Inferior parietal cortex (tissue), 1 donor: ENCODE results near the gene GPT2.

Source experiments
- DNase-seq: peaks from one replicate; pipeline ENCODE4 v3.0.0-alpha.2; 2016; ENCODE audit errors: extremely low spot score

Gene GPT2

DNA sequence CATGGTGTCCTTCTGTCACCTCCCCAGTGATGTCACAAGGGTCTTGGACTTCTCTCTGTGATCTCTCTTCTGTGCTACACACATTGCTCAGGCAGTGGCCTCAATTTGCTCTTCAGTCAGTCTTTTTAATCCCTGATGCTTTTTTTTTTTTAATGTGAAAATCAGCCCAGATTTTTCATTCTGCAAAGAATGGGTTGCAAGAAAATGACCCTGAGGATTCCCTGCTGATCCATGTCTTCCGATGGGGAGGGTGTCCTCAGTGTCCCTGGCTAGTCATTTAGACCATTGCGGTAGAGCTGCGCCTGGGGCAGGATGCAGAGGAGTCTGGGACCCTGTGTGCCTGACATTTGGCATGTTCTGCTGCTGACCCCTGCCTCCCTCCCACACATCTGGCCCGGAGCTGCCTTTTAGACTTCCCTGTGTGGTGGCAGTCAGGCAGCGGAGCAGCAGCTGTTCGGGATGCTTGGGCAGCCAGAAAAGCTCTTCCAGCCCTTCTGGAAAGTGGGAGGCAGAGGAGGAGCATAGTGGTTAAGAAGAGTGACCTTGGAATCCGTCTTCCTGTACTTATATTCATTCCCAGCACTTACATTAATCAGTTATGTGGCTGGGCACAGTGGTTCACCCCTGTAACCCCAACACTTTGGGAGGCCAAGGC is 12.3 kb downstream of the GPT2 start:
- no peak for DNase-seq

DNA sequence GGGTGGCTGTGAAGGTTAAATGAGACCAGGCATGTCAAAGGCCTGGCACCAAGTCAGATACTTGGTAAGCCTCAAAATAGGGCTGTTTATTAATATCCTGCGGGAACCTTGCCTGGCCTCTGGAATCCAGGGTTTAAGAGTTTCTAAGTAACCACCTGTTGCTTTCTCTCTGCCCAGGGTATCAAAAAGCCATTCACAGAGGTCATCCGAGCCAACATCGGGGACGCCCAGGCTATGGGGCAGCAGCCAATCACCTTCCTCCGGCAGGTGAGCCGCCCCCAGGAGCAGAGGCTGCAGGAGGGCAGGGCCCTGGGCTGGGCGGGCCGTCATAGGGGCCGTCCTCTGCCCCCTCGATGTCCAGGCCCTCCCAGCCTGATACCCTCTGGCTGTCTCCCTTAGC is 13.3 kb downstream of the GPT2 start:
- no peak for DNase-seq

DNA sequence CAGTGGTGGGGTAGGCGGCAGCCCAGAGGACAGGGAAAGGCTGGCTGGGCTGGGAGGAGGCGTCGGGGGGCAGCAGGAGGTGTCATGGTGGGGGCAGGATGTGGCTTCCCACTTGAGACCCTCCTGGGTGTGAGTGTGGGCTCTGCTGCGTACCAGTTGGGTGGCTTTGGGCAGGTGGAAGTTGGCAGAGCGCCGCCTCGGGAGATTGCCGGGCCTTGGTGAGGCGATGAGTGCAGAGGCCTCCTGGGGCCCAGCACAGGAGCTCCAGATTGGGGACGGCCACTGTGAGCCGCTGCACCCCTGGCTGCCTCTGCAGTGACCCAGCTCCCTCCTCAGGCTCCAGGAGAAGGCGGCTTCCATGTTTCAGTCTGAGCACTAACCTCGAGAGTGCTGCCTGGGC is 13.8 kb downstream of the GPT2 start:
- no peak for DNase-seq

DNA sequence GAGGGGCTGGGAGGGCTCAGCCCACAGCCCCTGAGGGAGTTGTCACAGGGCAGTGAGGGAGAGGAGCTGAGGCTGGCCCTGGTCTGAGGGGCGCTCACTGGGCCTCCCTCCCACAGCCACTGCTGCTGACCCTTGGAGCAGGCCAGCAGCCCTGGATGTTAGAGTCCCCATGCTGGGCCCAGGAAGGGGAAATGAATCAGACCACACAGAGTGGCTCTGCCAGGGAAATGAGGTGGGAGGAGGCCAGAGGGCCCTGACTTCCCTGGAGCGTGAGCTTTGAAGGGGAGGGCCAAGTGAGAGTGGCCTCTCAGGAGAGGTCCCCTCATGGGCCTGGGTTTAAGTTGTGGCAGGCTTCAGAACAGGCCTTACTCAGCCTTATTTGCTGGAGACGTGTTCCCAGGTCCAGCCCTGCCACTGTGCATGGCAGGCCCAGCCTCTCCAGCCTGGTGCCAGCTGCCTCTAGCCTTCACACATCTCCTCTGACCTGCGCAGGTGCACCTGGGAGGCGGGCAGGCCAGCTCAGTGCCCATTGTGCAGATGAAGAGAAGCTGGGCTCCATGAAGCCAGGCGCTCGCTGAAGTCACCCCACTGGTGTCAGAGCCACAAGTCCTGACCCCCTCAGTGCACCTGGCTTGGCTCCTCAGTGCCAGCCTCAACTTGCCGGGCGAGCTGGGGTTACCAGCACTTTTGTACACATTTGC is 15.4 kb downstream of the GPT2 start:
- DNase-seq: no peak

DNA sequence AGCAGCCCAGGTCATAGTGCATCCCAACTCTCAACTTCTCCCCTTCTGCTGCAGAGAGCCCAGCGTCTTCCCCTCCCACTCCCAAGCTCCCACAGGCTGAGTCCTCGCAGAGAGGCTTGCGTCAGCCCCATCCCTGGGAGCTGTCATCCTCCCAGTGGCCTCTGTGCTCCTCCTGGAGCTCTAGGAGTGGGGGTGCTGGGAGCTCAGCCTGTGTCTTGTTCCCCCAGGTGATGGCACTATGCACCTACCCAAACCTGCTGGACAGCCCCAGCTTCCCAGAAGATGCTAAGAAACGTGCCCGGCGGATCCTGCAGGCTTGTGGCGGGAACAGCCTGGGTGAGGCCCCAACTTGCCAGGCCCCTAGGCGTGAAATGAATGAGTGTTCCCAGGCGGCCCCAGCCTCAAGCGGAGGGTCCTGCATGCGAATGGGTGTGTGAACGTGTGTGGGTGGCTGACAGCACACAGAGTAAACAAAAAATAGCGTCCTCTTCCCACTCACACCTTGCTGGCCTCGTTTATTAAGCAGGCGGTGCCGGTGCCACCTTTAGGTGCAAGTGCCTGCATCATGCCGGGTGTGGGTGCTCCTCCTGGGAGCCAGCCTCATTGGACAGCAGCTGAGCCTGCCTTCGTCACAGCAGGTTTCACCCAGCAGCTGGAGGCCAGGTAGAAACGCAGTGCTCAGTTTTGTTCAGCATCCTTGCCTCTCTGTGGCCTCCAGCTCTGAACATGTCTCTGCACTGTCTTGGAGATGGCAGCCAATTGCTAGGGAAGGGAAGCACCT is 16.5 kb downstream of the GPT2 start:
- DNase-seq: no peak

DNA sequence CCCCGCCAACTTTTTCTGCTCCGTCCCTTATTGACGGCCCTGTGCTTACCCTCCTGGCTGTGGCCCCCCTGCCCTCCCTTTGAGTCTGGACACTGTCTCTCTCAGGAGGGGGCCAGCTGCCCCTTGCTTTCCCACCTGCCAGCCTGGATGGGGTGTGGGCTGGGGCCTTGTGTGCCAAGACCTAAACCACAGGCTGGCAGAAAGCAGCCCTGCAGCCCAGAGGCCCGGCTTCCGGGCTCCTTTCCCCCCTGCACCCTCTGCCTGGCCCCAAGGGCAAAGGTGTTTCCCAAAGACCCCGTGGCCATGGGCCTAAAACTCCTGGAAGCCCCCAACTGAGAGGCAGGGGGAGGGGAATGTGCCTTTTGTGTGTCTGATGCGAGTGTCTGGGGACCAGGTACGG is 17.5 kb downstream of the GPT2 start:
- no peak for DNase-seq

DNA sequence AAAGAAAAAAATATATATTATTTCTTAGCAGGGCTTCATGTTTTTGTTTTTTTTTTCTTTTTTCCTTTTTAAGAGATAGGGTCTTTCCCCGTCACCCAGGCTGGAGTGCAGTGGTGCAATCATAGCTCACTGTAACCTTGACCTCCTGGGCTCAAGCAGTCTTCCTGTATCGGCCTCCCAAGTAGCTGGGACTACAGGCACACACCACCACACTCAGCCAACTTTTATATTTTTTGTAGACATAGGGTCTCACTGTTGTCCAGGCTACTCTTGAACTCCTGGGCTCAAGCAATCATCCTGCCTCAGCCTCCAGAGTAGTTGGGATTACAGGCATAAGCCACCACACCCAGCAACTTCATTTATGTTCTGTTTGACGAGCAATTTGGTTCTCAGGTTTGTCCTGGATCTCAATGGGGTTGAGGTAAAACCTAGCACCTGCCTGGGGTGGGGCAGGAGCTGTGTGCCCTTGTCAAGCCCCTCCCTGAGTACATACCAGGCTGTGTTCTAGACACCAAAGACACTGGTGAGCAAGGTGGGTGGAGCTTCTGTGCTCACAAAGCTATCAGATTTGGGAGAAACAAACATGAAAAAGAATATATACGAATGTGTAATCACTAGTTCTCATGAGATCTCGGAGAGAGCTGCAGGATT is 19.2 kb downstream of the GPT2 start:
- DNase-seq: no peak

DNA sequence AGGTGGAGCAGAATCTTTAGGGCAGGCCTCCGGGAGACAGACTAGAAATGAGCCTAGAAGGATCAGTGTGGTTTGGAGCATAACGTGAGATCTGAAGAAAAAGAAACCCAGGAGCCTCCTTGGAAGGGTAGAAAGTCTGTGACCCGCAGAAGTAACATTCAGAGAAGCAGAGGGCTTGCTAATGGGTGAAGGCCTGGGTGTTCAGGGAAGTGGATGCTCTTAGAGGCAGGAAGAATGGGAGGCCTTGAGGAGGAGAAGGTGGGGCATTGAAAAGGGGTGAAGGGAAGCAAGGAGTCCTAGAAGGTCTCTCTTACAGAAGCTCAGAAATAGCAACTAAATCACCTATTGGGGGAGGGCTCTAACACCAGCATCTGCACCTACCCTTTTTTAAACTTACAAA is 20.3 kb downstream of the GPT2 start:
- DNase-seq: no peak

DNA sequence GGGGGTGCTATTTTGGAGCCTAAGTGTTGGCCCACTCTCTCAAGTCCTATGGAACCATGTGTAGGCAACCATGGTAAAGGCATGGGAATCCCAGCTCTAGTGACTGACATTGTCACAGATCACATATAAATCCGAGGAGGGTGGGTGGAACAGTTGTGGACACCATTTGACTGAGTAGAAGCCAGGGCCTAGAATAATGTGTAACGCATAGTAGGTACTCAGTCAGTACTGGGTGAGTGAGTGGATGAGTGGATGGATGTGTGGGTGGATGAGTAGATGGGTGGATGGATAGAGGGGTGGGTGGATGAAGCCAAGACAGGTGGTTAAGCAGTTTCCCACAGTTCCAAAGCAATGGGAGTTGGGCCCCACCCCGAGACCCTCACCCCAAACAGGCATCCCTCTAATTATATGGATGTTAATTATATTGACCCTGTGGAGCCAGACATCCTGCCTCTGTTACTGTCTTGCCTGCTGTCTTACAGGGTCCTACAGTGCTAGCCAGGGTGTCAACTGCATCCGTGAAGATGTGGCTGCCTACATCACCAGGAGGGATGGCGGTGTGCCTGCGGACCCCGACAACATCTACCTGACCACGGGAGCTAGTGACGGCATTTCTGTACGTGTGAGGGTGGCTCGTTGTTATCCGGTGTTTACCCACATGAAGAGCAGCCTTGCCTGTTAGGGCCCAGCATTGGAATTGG is 22.3 kb downstream of the GPT2 start:
- DNase-seq: no peak

DNA sequence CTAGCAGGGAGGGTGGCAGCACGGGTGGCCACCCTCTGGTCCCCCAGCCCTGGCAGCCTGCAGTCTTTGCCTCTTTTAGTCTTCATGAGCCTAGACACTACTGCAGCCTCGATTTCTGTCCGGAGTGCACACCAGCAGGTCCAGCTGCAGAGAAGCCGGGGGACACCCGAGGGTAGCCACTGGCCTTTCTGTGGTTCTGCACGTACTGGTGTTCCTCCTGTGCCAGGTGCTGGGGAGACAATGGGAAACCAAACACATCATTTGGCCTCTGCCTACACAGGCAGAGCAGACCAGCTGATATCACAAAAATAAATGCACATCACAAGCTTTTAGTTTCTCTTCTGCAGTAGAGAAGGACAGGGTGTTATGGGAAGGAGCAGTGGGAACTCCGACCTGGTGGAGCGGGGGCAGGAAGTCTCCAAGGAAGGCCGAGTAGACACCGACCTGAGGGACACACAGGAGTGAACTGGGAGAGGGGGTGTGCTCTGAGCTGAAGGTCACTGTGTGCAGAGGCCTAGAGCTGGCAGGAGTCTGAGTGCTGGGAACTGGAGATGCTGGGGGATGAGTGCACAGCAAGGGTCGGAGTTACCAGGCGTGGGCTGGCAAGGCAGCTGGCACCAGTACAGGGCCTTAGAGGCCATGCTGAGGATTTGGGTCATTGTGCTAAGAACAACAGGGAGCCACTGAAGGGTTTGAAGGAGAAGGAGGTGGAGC is 23.1 kb downstream of the GPT2 start:
- no peak for DNase-seq

DNA sequence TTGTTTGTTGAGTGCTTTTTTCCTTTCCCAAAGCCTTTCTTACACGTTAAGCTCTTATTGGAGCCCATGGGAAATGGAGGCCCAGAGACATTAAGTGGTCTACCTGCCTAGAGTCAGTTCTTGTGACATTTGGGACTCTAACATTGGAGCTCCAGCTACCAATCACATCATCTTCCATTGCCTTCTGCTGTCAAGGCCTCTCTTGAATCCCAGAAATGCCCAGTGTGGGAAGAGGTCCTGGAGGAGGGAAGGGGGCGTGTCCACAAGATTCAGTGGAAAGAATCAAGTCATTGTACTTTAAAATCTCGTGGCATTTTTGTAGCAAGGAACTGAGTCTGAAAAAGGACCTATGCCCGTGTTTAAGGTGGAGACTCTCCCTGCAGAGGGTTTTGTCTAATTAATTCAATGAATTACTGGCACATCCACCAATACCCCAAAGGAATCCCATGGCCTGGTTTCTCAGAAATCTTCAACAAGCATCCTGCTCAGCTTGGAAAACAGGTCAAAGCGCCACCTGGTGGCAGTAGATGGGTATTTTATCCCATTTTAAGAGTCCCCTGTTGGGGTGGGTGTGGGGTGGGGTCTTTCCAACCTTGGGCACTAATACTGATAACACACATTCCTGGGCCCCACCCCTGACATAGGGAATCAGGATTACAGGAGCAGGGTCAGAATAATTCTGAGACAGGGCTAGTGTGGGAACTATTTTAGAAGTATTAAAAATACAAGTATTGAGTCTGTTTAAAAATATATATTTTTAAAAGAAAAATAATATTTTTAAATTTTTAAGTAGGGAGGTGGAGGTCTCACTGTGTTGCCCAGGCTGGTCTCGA is 24.6 kb downstream of the GPT2 start:
- peak; percentile 88 for DNase-seq

DNA sequence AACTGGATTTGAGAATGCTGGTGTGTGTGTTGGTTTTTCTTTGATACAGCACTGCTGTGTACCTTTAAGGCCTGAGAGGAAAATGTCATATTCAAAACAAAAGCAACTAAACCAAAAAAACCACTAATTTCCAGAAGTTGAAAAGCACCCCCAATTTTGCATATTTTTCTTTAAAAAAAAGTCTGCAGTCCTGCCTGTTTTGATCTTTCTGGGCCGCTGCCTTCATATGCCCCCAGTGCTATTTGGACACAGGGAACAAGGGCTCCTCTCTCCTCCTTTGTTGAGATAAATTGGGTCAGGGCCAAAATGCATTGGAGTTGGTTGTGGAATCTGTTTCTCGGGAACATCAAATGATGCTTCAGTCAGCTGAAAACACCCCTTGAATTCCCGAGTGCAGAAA is 26.9 kb downstream of the GPT2 start:
- peak; percentile 88 for DNase-seq

DNA sequence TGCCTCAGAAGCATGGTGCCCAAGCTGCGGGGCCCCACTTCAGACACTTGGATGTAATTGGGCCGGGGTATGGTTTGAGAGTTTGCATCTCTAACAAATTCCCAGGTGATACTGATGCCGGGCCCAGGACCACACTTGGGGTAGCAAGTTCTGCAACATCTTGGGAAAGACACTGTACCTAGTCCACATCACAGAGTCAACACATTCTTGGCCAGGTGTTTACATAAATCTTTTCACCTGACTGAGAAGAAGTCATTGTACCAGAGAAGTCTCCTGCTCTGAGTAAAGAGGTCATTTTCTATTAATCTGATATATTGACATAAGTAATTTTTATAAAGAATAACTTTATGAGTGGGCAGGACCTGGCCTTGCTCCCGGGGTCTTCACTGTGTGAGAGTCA is 27.5 kb downstream of the GPT2 start:
- DNase-seq: no peak

DNA sequence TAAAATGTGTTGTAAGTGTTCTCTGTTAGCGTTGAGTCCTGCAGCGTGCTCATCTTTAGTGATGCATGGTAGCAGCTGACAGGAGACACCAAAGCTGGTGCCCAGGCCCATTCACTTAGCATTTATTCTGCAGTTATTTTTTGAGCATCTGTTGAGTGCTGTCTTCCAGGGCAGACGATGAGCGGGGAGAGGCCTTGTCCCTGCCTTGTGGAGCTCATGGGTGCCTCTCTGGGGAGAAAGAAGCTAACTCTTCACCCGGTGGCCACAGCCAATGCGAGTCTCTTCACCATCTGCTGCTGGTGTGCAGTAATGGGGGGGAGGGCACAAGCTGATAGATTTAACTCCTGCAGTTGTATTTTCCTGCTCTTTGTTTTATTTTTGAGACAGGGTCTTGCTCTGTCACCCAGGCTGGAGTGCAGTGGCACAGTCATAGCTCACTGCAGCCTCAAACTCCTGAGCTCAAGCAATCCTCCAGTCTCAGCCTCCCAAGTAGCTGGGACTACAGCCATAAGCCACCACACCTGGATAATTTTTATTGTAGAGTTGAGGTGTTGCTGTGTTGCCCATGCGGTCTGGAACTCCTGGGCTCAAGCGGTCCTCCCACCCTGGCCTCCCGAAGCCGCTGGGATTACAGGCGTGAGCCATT is 30.5 kb downstream of the GPT2 start:
- no peak for DNase-seq

DNA sequence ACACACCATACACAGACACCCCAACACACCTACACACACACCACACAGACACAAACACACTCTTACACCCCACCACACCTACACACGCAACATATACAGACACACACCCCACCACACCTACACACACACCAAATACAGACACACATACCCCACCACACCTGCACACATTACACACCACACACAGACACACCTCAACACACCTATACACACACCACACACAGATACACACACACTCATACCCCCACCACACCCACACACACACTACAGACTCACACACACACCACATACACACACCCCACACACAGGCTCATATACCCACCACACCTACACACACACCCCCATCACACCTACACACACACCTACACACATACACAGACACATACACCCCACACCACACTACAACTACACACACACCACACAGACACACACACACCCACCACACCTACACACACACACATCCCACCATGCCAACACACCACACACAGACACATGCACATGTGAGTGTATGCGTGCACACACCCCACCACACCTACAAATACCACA is 31.4 kb downstream of the GPT2 start:
- no peak for DNase-seq

DNA sequence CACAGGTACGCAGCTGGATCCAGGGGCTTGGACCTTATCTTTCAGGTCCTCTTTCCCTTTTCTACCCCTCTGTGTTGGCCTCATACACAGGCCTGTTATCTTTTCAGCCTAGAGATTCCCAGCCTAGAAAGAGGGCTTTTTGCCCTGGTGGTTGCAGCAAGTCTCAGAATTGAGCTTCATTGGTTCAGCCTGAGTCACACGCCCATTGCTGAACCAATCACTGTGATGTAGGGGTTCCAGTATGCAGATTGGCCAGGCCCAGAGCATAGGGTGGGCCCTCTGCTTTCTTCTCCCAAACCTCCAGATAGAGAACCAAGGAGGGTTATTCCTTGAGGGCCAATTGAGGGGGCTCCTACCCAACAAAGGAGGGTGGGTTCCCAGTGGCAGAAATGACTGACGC is 32.8 kb downstream of the GPT2 start:
- DNase-seq: no peak

DNA sequence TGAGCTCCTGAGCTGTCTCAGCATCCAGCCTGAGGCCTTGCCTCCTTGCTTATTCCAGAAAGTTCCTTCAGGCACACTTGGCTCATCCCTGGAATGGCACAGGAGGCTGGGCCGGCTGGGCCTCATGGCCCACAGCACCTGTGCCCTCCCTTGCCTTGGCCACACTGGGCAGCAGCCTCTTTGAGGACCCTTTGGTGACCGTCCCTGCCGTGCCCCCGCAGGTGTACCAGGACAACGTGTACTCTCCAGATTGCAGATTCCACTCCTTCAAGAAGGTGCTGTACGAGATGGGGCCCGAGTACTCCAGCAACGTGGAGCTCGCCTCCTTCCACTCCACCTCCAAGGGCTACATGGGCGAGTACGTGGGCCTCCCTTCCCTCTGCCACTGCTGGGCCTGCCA is 34.2 kb downstream of the GPT2 start:
- DNase-seq: no peak

DNA sequence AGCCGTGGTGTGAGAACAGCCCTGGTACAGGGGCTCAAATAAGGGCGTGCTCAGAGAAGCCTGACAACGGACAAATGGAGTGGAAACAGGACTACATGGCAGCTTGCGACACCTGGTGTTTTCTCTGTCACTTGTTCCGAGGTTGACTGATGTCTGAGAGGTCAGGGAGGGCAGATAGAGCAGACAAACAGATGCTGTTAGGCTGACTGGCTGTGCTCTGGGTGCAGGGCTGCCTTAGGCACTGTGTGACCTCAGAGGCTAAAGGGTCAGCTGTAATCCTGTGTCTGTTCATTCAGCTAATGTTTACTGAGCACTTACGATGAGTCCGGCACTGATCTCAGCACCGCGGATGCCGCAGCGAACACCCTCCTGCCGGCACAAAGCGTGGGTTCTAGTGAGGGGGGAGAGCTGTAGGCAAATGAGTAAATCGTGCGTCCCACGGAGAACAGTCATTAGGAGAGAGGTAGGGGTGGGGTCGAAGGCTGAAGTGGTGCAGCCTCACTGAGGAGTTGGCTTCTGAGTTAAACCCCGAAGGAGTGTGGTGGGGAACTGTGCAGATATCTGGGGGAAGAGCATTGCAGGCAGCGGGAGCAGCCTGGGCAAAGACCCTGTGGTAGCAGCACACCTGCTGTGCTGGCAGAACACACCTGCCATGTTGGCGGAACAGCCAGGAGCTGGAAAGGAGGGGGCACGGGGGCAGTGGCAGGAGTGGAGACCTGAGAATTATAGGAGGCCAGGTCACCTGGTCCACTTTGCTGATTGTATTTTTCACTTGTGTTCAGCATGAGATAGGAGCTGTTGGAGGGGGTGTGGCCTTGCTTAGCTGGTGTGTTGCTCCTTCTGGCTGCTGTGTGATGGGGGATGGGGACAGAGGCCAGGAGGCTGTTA is 35.0 kb downstream of the GPT2 start:
- no peak for DNase-seq
